Fibroblast of lung (primary cell): ENCODE results near the gene CARHSP1. TPM values are rescaled to one million over a fixed set of nuclear protein-coding genes. Genes with fewer than 3 reads are reported as not detected.

Source experiments
- DNase-seq, 2 donors: peaks; one replicate each; pipeline versions ENCODE4 v3.0.0 to v3.0.0-alpha.2; 2010; ENCODE audit warnings: low read depth in 2 of 2
- H2AFZ ChIP-seq: 2 replicates; pipeline ENCODE4 v1.5.1; 2012; ENCODE audit warnings: low read length, control low read depth, inconsistent platforms
- H3K27ac ChIP-seq: 2 replicates; pipeline ENCODE4 v1.5.1; 2011; ENCODE audit warnings: low read length, control low read depth; ENCODE audit not compliant: insufficient read depth
- H3K27me3 ChIP-seq: 2 replicates; pipeline ENCODE4 v1.5.1; 2011; ENCODE audit warnings: mild to moderate bottlenecking, low read length; ENCODE audit not compliant: control insufficient read depth, insufficient read depth
- H3K36me3 ChIP-seq: 2 replicates; pipeline ENCODE4 v1.5.1; 2011; ENCODE audit warnings: low read length; ENCODE audit not compliant: control insufficient read depth, insufficient read depth
- H3K4me1 ChIP-seq: 2 replicates; pipeline ENCODE4 v1.5.1; 2011; ENCODE audit warnings: low read length; ENCODE audit not compliant: control insufficient read depth, insufficient read depth; ENCODE audit errors: extremely low read depth
- H3K4me2 ChIP-seq: 2 replicates; pipeline ENCODE4 v1.5.1; 2011; ENCODE audit warnings: low read length, control low read depth; ENCODE audit not compliant: insufficient read depth; ENCODE audit errors: extremely low read depth
- H3K4me3 ChIP-seq, 4 experiments: fragments of 200-600 bp in 1 of 4; sonication (generic) in 1 of 4; replicated peaks in 1 of 4; 2 replicates each; pipeline ENCODE4 v1.5.1; 2011 to 2016; ENCODE audit warnings: low read length in 4 of 4, low read depth in 3 of 4, mild to moderate bottlenecking in 3 of 4, control low read depth in 2 of 4, inconsistent platforms in 1 of 4, mixed read lengths in 1 of 4; ENCODE audit not compliant: insufficient read depth in 1 of 4; ENCODE audit errors: control extremely low read depth in 1 of 4
- H3K79me2 ChIP-seq: 2 replicates; pipeline ENCODE4 v1.5.1; 2012; ENCODE audit warnings: mild to moderate bottlenecking, low read length, inconsistent platforms; ENCODE audit not compliant: control insufficient read depth, insufficient read depth
- H3K9ac ChIP-seq: 2 replicates; pipeline ENCODE4 v1.5.1; 2011; ENCODE audit warnings: mild to moderate bottlenecking, low read length, control low read depth; ENCODE audit not compliant: insufficient read depth
- H3K9me3 ChIP-seq: 2 replicates; pipeline ENCODE4 v1.5.1; 2012; ENCODE audit warnings: low read depth, low read length; ENCODE audit not compliant: control insufficient read depth, insufficient read depth
- H4K20me1 ChIP-seq: 2 replicates; pipeline ENCODE4 v1.5.1; 2011; ENCODE audit warnings: low read length; ENCODE audit not compliant: control insufficient read depth, insufficient read depth; ENCODE audit errors: extremely low read depth
- EZH2 ChIP-seq: IDR thresholded peaks from 2 replicates; pipeline ENCODE4 v1.5.1; 2012; ENCODE audit warnings: low read length, control low read depth, mild to moderate bottlenecking; ENCODE audit errors: missing control alignments
- polyA plus RNA-seq, 2 donors: library from polyadenylated mRNA; depleted of rRNA in 1 of 2; stranded (reverse) in 1 of 2; unstranded in 1 of 2; fragments of >200 nt; gene quantifications; 2 replicates each; pipeline ENCODE4 v1.2.1, GENCODE V29; 2011 to 2012; ENCODE audit warnings: missing spikeins in 1 of 2
- total RNA-seq: library from RNA; depleted of rRNA; stranded (reverse); fragments of >200 nt; gene quantifications from 2 replicates; pipeline ENCODE4 v1.2.1, GENCODE V29; 2014
- TF ChIP-seq, protein P1 (sequence below), 2 donors: IDR thresholded peaks in 1 of 2; conservative IDR thresholded peaks in 1 of 2; 1 replicate in 1 of 2; 2 replicates in 1 of 2; pipeline ENCODE4 v1.5.1; 2011 to 2012; ENCODE audit warnings: low read length in 2 of 2, control low read depth in 1 of 2, inconsistent platforms in 1 of 2, low read depth in 1 of 2, mild to moderate bottlenecking in 1 of 2

Gene CARHSP1
- total and polyA plus RNA-seq, 2 donors (not counting 1 experiment from before 2014, with no cell fraction given): 90.9 to 108 TPM

DNA sequence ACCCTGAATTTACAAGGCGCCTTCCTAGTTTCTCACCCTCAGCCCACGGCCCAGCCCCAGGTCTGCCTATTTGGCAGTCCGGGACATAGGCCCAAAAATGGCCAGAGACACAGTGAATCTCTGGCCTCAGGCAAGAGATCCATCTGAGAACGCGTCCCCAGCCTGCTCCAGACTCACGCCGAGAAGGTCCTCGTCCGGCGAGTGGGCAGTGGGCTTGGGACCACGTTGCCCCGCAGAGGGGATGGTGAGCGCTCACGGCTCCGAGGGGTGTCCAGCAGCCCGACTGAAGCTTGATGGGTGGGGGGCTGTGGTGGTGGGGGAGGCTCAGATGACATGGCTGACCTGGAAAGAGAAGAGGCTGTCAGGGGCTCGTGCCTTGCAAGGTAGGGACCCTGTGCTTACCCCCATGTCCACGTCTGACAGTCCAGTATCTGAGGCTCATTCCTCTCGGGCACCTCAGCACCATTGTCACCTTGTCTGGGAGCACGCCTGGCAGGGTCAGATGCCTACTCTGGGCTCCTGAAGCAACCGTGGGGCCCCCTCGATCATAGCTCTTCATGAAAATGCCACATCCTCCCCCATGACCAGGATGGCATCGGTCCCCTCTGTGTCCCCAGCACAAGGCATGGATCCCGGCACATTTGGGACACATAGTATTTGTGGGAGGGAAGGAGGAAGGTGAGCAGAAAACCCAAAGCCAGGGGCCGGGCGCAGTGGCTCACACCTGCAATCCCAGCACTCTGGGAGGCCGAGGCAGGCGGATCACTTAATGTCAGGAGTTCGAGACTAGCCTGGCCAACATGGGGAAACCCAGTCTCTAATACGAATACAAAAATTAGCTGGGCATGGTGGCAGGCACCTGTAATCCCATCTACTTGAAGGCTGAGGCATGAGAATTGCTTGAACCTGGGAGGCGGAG, 9.6 kb downstream of the CARHSP1 start:
- no peak for TF ChIP-seq EZH2
- TF ChIP-seq, protein P1, sequence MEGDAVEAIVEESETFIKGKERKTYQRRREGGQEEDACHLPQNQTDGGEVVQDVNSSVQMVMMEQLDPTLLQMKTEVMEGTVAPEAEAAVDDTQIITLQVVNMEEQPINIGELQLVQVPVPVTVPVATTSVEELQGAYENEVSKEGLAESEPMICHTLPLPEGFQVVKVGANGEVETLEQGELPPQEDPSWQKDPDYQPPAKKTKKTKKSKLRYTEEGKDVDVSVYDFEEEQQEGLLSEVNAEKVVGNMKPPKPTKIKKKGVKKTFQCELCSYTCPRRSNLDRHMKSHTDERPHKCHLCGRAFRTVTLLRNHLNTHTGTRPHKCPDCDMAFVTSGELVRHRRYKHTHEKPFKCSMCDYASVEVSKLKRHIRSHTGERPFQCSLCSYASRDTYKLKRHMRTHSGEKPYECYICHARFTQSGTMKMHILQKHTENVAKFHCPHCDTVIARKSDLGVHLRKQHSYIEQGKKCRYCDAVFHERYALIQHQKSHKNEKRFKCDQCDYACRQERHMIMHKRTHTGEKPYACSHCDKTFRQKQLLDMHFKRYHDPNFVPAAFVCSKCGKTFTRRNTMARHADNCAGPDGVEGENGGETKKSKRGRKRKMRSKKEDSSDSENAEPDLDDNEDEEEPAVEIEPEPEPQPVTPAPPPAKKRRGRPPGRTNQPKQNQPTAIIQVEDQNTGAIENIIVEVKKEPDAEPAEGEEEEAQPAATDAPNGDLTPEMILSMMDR (conservative IDR thresholded peaks at IDR 0.05 in 1 of 2, IDR thresholded peaks at IDR 0.05 in 1 of 2; ENCODE audit: low read depth in 1 of 2, low read length in 2 of 2): no peak

GRCh38 chr16:8855972-8856371, 12.8 kb downstream of the CARHSP1 start:
- H3K4me3 ChIP-seq: no peak overlapping the region
- DNase-seq: no peak
- no peak overlapping the region for H3K4me2 ChIP-seq
- peaks cover 19% of the 10 kb centered on the region for H3K79me2 ChIP-seq
- H3K4me1 ChIP-seq: peaks cover 7% of the 10 kb centered on the region
- TF ChIP-seq EZH2: no peak
- TF ChIP-seq, protein P1 (conservative IDR thresholded peaks at IDR 0.05 in 1 of 2, IDR thresholded peaks at IDR 0.05 in 1 of 2; ENCODE audit: low read depth in 1 of 2, low read length in 2 of 2): no peak
- no peak overlapping the region for H2AFZ ChIP-seq
- peaks cover 24% of the 10 kb centered on the region for H3K36me3 ChIP-seq
- H3K9me3 ChIP-seq: no peaks in the 10 kb centered on the region
- no peak overlapping the region for H3K9ac ChIP-seq
- no peaks in the 10 kb centered on the region for H4K20me1 ChIP-seq
- no peaks in the 10 kb centered on the region for H3K27me3 ChIP-seq
- no peak overlapping the region for H3K27ac ChIP-seq

More for the DNA sequence above, 9.6 kb downstream of the CARHSP1 start:
- no peaks in the 10 kb centered on the region for H3K9me3 ChIP-seq
- H4K20me1 ChIP-seq: no peaks in the 10 kb centered on the region
- no peak for DNase-seq
- no peak overlapping the region for H2AFZ ChIP-seq
- H3K27ac ChIP-seq: no peak overlapping the region
- H3K36me3 ChIP-seq: peaks cover 17% of the 10 kb centered on the region
- H3K4me1 ChIP-seq: peaks cover 16% of the 10 kb centered on the region
- H3K4me3 ChIP-seq: no peak overlapping the region
- H3K9ac ChIP-seq: no peak overlapping the region
- H3K4me2 ChIP-seq: no peak overlapping the region
- H3K27me3 ChIP-seq: no peaks in the 10 kb centered on the region
- H3K79me2 ChIP-seq: peaks cover 51% of the 10 kb centered on the region

GRCh38 chr16:8855051-8855786, 13.6 kb downstream of the CARHSP1 start:
- Histone ChIP-seq H3K4me2 (no peak overlapping the region), H3K27ac (no peak overlapping the region), H3K9me3 (no peaks in the 10 kb centered on the region), H3K9ac (no peak overlapping the region), H3K27me3 (no peaks in the 10 kb centered on the region), H4K20me1 (no peaks in the 10 kb centered on the region), H3K4me3 (no peak overlapping the region), H3K36me3 (peaks cover 24% of the 10 kb centered on the region), H2AFZ (no peak overlapping the region), H3K79me2 (peaks cover 17% of the 10 kb centered on the region), H3K4me1 (peaks cover 8% of the 10 kb centered on the region)
- TF ChIP-seq, protein P1 (conservative IDR thresholded peaks at IDR 0.05 in 1 of 2, IDR thresholded peaks at IDR 0.05 in 1 of 2; ENCODE audit: low read depth in 1 of 2, low read length in 2 of 2): peak in 1 of 2 donors; percentile 23
- TF ChIP-seq EZH2: no peak
- no peak for DNase-seq
